ENCODE results near the gene RMDN3.

Gene RMDN3

DNA sequence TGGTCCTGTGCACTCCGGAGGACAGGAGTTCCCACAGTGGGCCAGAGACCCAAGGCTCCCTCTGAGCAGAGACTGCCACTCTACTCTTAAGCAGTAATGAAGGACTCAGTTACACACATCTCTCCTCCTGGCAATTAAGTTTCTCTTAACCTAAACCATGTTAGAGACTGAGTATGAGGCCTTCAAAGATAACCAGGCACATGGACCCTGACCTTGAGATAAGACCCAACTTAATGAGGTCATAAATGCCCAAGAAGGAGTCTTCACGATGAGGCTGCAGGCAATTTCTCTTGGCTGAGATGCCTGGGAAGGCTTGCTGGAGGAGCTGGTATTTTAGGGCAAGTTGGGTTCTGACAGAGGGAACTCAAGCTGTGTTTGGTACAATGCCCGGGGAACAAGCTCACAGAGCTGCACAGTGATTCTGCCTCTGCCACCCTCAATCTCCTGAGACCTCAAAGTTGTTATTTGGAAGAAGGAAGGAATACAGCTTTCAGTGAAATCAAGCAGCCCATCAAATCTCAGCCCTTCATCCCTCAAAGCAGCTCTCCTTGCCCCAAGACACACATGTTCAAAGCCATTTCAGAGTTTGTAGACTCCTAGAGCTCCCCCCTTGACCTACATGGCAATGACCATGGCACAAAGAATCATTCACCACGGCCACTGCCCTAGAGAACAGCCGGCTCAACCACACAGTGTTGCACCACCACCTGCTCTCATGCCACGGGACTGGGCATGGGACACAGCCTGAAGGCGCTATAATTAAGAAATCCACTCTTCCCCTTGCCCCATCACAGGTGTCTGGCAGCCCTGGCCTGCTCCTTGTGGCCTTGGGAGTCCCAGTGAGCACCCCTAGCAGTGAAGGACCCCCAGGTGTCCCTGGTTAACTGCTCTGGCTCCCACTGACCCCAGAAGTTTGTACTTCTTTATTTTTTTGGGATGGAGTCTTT is 7.1 kb downstream of the RMDN3 start:
- DNase-seq: no peak

DNA sequence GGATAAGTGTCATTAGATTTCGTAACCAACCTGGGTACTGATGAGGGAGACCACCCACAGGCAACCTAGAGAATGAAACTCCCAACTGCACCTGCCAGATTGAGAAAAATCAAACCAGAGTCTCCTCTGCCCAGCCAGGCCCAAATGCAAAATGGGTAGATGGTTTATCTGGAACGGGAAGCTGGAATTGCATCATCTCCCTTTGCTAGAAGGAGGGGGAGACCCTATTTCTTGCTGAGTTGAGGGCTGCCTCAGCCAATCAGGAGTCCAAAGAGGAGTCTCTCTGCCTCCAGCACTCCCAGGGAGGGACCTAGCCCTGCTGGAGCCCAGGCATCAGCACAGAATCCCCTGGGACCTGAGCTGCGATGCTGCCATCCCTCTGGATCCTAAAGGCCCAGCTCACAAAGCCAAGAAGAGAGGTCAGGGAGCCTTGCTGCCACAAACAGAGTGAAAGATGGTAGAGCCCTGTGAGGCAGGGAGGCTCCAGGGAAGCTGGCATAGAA is 8.1 kb downstream of the RMDN3 start:
- DNase-seq: peak; percentile 64

- DNase-seq: no peak
Observed at GRCh38 chr15:40744815-40745152, 10.3 kb downstream of the RMDN3 start.

DNA sequence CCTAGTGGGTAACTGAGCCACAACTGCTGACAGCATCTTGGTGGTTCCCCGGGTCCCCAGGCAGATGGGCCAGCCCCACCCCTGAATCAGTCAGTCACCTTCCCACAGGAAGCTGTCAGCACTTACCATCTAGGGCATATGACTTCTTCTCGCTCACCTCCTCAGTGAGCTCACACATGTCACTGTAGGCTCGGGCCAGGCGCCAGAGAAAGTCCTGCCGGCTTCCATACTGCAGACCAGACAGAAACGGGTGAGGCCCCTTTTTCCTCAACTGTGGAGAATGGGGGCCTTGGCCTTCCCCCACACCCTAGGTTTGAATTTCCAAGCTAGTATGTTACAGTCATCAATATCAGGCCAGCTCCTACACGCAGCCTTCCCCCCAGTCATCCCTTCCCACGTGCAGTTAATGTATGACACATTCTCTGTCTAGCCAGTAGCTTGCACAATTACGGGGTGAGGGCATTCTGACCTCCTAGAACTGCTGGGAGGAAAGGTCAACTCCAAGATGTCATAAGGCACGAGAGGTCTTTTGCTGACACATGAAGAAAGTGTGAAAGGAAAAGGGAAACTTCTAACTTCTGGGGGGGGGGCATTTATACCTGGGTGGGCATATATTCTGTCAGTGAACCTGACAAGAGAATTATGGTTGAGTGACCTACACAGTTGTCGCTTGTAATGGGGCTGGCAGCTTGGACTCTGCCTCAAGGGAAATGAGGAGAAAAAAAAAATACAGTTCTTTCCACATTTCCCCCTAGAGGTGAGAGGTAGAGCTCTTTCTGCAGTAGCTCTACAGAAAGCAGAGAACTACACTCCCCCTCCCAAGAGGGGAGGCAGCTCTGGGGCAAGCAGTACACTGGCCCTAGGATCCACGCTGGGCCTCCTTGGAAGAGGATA is 10.9 kb downstream of the RMDN3 start:
- DNase-seq: peak; percentile 50

DNA sequence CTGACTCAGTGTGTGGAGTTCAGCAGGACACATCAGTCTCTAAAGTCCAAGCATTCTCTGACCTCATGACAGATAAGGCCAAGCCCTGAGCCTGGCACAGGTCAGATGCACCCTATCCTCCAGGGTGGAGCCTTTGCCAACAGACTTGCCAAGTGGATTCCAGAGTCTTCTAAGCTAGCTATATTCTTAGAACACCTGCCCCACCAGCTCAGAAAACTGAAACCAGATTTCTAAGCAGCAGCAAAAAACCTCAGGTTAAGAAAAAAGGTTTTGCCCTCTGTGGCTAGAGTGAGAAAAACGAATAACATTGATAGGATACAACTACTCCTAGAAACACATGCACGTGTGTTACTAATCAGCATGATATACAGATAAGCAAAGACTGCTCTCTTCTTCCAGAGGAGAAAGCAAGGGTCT is 11.6 kb downstream of the RMDN3 start:
- no peak for DNase-seq

DNA sequence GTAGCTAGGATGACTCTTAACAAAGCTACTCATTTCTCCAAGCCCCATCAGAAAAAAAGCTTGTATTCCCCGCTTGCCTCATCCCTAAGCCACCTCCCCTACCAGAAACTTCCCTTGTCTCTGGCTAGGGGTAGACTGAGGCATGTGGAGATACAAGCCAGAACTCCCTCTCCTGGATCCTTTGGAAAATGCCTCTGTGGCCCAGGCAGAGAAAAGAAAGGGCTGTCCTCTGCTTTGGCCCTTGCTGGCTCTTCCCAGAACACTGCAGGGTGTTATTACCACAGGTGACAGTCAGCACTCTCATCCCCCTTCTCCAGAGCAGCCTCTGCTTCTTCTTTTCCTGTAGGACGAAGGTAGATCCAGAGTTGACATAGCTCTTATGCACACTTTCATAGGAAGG is 15.2 kb downstream of the RMDN3 start:
- DNase-seq: no peak

- no peak for DNase-seq
Observed at GRCh38 chr15:40739047-40739446, 16.0 kb downstream of the RMDN3 start.

DNA sequence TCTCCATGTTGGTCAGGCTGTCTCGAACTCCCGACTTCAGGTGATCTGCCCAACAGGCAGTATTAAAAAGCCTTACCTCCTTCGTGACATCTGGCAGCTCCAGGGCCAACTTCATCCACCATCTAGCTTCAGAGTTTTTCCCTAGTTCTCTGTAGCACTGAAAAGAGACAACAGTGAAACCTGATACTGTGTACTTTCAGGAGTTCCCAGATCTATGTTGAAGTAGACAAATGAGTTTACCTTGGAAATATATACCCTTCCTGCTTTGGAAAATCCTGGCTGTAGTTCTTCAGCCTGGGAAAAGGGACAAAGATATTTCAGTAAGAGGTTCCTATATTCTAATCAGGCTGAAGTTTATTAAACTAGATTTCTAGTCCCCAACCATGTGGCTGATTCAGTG is 18.0 kb downstream of the RMDN3 start:
- DNase-seq: no peak

- DNase-seq: no peak
Observed at GRCh38 chr15:40736575-40736974, 18.5 kb downstream of the RMDN3 start.

- DNase-seq: no peak
Observed at GRCh38 chr15:40731034-40731433, 24.0 kb downstream of the RMDN3 start.

DNA sequence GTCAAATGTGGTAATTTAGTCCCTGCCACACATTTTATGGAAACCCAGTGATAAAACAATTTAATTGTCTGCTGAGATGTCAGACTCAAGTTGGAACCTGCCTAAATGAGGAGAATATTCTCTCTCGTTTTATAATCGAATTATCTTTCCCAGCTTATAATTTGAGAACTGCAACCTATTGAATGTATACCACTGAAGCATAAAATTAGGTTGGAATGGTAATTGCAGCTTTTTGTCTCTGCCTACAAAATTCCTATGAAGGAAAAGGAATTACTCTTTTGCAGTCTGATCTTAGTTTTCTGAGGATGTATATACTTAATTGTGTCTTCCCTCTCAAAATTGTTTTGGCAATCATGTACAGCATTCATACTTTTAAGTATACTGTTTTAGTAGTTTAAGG is 31.1 kb downstream of the RMDN3 start:
- DNase-seq: no peak

GRCh38 chr15:40722934-40723333 is 32.1 kb downstream of the RMDN3 start:
- DNase-seq: no peak

DNA sequence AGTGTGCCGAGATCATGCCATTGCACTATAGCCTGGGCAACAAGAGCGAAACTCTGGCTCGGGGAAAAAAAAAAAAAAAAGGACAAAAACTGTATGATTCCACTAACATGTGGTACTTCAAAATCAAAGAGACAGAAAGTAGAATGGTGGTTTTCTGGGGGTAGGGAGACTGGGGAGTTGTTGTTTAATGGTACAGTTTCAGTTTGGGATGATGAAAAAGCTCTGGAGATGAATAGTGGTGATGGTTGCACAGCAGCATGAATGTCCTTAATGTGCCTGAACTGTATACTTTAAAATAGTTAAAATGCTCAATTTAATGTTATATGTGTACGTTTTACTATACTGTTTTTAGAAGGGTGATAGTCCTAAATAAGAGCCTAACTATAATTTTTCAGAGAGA is 32.7 kb downstream of the RMDN3 start:
- DNase-seq: no peak

GRCh38 chr15:40721701-40722100 is 33.4 kb downstream of the RMDN3 start:
- no peak for DNase-seq

- DNase-seq: no peak
Observed at GRCh38 chr15:40716165-40716564, 38.9 kb downstream of the RMDN3 start.

GRCh38 chr15:40714144-40714543 is 40.9 kb downstream of the RMDN3 start:
- DNase-seq: no peak

- DNase-seq: no peak
Observed at GRCh38 chr15:40706121-40706520, 48.9 kb downstream of the RMDN3 start.

GRCh38 chr15:40702077-40702476 is 53.0 kb downstream of the RMDN3 start:
- DNase-seq: no peak

- DNase-seq: no peak
Observed at GRCh38 chr15:40697916-40698315, 57.1 kb downstream of the RMDN3 start.

DNA sequence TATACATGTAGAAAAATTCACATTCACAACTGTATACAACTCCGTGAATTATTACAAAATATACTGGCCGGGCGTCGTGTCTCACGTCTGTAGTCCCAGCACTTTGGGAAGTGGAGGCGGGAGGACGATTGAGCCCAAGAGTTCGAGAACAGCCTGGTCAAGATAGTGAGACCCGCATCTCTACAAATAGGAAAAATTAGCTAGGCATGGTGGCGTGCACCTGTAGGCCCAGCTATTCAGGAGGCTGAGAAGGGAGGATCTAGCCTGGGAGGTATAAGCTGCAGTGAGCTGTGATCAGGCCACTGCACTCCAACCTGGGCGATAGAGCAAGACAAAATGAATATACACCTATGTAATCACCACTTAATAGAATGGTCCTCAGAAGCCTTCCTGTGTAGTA is 58.8 kb downstream of the RMDN3 start:
- no peak for DNase-seq

- DNase-seq: peak; percentile 16
Observed at GRCh38 chr15:40695469-40695890, 59.6 kb downstream of the RMDN3 start.

DNA sequence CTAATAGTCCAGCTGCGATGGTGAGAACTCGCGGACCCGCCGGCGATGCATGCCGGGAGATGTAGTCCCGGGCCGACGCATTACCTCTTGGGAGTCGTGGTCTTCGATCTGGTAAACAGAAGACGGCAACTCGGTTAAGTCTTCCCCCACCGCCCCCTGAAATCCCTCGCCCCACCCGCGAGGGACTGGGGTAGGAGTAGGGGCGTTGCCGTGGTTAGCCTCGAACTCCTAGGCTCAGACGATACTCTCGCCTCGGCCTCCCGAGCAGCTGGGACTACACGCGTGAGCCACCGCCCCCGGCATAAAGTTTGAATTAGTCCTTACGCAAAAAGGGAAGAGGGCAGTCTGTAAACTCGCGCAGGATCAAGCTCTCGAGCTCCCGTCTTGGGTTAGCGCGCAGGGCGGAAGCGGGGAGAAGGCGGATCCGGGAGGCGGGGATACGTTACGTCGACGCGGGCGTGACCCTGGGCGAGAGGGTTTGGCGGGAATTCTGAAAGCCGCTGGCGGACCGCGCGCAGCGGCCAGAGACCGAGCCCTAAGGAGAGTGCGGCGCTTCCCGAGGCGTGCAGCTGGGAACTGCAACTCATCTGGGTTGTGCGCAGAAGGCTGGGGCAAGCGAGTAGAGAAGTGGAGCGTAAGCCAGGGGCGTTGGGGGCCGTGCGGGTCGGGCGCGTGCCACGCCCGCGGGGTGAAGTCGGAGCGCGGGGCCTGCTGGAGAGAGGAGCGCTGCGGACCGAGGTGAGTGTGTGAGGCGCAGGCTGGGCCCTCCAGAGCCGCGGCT is 60.2 kb downstream of the RMDN3 start, which contains the start of gene RAD51:
RAD51 (plus strand) TSS at position 487 of the 781 bp plus-strand sequence. CDS start 3,585 bp downstream, outside the sequence.
- peak; percentile 96 for DNase-seq
